Suprapubic skin (tissue), 4 donors: ENCODE data around the gene MCRIP1.

Experiments
- POLR2A ChIP-seq, 2 donors: fragments of 450-650 bp; IDR thresholded peaks; one replicate each; pipeline ENCODE4 v1.6.1; 2017; ENCODE audit warnings: antibody characterized with exemption in 2 of 2, mild to moderate bottlenecking in 2 of 2, moderate library complexity in 2 of 2
- POLR2AphosphoS5 ChIP-seq, 3 donors: sonication (generic); formaldehyde crosslinking; IDR thresholded peaks; one replicate each; pipeline ENCODE4 v1.6.1; 2017; ENCODE audit warnings: antibody characterized with exemption in 3 of 3
- TF ChIP-seq, protein P1 (sequence below), 2 donors: fragments of 200-600 bp in 1 of 2; fragments of 450-650 bp in 1 of 2; sonication (generic) in 1 of 2; IDR thresholded peaks; one replicate each; pipeline ENCODE4 v1.5.1; 2016 to 2019; ENCODE audit warnings: antibody characterized with exemption in 2 of 2, mild to moderate bottlenecking in 1 of 2, moderate library complexity in 1 of 2

DNA sequence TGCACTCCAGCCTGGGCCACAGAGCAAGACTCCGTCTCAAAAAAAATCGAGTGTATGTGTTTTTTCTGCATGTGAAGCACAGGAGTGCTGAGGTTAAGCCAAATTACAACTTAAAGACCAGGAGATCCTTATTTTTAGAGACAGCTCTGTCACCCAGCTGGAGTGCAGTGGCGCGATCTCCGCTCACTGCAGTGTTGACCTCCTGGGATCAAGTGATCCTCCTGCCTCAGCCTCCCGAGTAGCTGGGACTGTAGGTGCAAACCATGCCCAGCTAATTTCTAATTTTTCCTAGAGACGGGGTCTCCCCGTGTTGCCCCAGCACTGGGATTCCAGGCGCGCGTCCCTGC, 9.3 kb upstream of the MCRIP1 start:
- TF ChIP-seq POLR2A (IDR thresholded peaks at IDR 0.05) (no peak), POLR2AphosphoS5 (IDR thresholded peaks at IDR 0.05) (no peak)
- TF ChIP-seq, protein P1, sequence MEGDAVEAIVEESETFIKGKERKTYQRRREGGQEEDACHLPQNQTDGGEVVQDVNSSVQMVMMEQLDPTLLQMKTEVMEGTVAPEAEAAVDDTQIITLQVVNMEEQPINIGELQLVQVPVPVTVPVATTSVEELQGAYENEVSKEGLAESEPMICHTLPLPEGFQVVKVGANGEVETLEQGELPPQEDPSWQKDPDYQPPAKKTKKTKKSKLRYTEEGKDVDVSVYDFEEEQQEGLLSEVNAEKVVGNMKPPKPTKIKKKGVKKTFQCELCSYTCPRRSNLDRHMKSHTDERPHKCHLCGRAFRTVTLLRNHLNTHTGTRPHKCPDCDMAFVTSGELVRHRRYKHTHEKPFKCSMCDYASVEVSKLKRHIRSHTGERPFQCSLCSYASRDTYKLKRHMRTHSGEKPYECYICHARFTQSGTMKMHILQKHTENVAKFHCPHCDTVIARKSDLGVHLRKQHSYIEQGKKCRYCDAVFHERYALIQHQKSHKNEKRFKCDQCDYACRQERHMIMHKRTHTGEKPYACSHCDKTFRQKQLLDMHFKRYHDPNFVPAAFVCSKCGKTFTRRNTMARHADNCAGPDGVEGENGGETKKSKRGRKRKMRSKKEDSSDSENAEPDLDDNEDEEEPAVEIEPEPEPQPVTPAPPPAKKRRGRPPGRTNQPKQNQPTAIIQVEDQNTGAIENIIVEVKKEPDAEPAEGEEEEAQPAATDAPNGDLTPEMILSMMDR (IDR thresholded peaks at IDR 0.05) = no peak
